Effector CD4-positive, alpha-beta T cell (primary cell): ENCODE data around the gene CTSZ.
"Not testable (repeated sequence)": the region's sequence is repeated elsewhere in the genome, so short reads cannot be mapped to it uniquely, and the experiment has no call there.

ENCODE experiments used
- DNase-seq: peaks from one replicate; pipeline ENCODE4 v3.0.0-alpha.2; 2020
- total RNA-seq: gene quantifications from one replicate; lab custom pipeline; 2026; lab: John Stamatoyannopoulos, UW

CTSZ gene
- total RNA-seq, result 22.1 reads per million, percentile 49 among the genes with 10 or more reads in this experiment

- no peak for DNase-seq
Observed at GRCh38 chr20:59006864-59007664, at the start of gene CTSZ. Gene CTSZ (minus strand): TSS chr20:59007254. CDS start chr20:59007128, 126 bp downstream.

DNA sequence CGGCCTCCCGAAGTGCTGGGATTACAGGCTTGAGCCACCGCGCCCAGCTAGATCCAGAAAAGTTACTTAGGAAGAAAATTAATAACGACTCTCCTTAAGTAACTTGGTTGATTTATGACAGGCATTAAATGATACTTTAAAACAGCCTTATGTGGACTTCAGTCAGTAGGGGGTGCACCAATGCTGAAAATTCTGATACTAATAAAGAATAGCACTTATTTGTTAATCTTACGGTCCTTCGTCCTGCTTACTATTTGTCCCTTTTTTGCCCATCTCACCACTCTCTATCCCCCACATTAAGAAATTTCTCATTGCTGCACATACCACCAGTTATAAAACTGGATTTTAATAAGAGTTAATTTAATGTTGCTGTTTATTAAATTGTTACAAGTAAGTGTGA lies 48.2 kb upstream of the CTSZ start:
- no peak for DNase-seq

DNA sequence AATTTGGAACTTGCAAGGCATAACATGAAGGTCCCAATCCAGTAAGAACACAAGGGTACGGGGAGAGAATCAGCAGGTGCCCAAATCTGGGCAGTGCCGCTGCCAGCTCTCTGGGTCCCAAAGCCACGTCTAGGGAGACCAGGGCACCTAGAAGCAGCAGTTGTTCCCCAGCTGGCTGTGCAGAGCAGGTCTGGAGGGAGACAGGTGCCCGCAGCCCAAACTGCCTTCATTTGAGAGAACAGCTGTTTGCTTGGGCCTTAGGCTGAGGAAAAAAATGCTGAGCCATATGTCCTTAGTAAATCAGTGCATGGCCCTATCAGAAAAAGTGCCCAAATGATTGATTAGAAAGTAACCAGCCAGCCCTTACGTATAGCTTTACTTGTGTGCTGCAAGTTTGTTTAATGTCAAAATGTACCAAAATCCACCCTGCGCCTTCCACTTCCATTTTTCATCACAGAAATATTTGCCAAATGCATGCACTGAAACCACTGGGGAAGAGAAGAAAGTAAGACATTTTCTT lies 44.7 kb upstream of the CTSZ start:
- no peak for DNase-seq

- no peak for DNase-seq
Observed at GRCh38 chr20:59050437-59050836, 43.4 kb upstream of the CTSZ start.

- DNase-seq, result no peak
Observed at GRCh38 chr20:59048681-59049030, 41.6 kb upstream of the CTSZ start.

DNA sequence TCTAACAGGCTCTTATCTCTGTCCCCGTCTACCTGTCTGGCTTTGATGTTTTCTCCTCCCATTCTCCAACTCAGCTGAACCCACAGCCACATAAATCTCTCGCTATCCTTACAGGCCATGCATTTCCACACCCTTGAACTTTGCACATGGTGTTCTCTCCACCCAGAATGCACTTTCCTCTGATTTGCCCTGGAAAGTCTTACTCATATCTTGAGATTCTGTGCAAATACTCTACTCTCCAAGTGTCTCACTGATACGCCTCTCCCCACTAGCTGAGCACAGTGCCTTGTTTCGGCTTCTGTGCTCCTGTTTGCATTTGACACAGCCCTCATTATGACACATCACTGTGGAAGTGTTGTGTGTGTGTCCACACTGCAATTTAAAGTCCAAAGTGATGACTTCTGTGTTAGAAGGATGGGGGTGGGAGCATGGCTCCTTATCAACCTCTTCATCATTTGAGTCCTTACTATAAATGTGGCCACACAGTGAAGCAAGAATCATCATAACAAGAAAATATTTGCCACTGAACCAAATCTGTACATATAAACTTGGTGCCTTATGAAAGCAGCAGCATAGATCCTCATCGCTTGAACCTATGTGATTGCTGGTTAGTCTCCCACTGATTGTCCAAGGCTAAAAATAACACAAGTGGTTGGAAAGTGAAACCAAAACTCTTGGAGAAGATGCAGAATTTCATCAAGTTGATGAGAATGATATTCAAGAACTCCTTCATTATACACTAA lies 41.1 kb upstream of the CTSZ start:
- DNase-seq, result no peak

- no peak for DNase-seq
Observed at GRCh38 chr20:59046862-59047261, 39.8 kb upstream of the CTSZ start.

- no peak for DNase-seq
Observed at GRCh38 chr20:59044796-59045195, 37.7 kb upstream of the CTSZ start.

- DNase-seq, result no peak
Observed at GRCh38 chr20:59044295-59044694, 37.2 kb upstream of the CTSZ start.

- no peak for DNase-seq
Observed at GRCh38 chr20:59043698-59044097, 36.6 kb upstream of the CTSZ start.

GRCh38 chr20:59042796-59043631 lies 36.0 kb upstream of the CTSZ start:
- DNase-seq, result peak; percentile 91

GRCh38 chr20:59042151-59042795 lies 35.2 kb upstream of the CTSZ start, which contains the start of gene PRELID3B:
Gene PRELID3B (minus strand): TSS chr20:59042786. CDS start chr20:59042730, 56 bp downstream.
- peak; percentile 16 for DNase-seq

- not testable (repeated sequence) for DNase-seq
Observed at GRCh38 chr20:59041487-59041886, 34.4 kb upstream of the CTSZ start.

GRCh38 chr20:59040667-59041066 lies 33.6 kb upstream of the CTSZ start:
- no peak for DNase-seq

DNA sequence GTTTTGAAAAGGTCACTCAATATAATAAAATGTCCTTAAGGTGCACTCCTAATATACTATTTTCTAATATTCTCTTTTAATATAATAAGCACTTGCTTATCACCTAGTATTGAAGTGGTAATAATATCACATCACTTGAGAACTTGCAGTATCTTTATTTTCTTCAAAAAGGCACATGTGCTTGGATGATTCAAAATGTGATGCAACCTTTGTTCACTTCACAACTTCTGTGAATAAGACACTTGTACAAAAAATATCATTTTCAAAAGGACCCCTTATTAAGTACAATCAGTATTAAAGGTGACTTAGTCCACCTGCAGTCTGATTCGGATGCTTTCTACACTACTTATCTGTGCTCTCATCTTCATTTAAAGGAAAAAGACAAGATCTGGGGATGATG lies 32.2 kb upstream of the CTSZ start:
- no peak for DNase-seq

GRCh38 chr20:59037386-59037785 lies 30.3 kb upstream of the CTSZ start:
- DNase-seq, result no peak

DNA sequence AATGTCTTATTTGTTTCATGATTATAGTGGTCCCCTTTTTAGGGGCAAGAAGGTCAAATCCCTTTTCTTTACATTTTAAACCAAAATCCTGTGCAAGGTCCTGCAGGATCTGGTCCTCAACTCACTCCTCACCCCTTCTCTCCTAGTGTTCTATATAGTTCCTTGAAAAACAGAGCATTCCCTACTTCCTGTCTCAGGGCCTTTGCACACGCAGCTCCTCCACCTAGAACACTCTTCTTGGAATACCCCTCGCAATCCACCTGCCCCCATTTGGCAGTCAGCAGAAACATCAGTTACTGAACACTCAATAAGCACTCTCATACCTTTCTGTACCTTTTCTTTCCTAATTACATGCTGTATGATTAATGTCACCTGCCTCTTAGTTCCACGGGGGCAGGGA lies 28.3 kb upstream of the CTSZ start:
- no peak for DNase-seq

DNA sequence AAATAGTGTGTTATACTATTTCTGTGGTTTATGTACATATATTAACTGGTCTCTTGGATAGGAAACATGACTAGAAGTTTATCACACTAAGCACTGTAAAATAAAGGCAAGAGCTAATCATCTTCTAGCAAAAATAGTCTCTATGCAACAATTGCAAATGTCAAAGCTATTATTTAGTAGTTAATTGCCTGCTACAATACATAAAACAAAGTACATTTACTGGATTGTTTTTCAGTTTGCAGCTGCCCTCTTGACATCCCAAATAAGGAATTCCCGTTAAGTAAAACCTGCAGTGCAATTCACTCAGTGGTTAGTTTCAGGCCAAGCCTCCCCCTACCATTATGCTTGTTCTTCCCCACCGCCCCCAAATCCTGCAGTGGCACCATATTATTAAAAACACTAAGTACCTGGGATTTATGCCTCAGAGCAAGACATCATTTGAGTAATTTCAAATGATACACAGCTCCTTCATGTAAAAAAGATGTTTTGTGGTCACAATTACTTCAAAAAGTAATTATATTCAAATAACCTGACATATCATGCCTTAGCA lies 26.6 kb upstream of the CTSZ start:
- no peak for DNase-seq

DNA sequence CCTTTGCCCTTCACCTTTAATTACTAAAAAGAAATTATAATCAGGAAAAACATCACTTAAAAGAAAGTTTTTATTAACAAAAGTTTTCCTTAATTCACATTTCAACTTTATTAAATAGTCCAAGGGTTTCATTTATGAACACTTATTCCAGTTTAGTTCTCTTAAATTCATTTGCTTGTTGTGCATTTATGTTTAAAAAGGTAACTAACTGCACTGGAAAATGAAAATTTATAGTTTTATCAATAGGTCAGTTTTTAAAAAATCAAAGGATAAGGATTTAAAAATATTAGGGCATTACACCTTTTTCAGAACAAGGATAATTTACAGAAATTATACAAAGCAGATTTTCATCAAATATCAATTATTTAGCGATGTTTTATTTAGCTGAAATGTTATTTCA lies 26.0 kb upstream of the CTSZ start:
- no peak for DNase-seq

DNA sequence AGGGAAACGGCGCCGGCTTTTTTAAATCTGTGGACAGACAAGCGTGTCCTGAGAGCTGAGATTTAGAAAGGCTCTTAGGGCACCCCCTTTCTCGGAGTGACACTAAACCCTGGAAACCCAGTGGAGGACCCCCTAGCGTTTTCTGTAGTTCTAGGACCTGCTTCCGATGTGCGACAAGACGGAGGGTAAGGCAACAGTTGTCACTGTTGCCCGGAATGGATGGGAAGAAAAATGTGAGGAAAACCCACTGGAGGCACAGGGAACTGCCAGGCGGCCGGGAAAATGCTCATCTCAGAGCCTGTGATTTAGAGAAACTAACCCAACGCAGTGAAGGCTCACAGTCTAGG lies 25.6 kb upstream of the CTSZ start:
- DNase-seq, result no peak

- peak; percentile 95 for DNase-seq
Observed at GRCh38 chr20:59032023-59032712, 25.1 kb upstream of the CTSZ start, which contains the start of gene ATP5F1E. Gene ATP5F1E (minus strand): TSS chr20:59032335. CDS start chr20:59032251, 84 bp downstream.
